CD4-positive, CD25-positive, alpha-beta regulatory T cell (primary cell): ENCODE measurements around the gene PARD6G. TPM values are rescaled to one million over a fixed set of nuclear protein-coding genes. Genes with fewer than 3 reads are reported as not detected.

Experiments used
- ATAC-seq, 2 donors: fragments of 150-1000 bp; cut with Tn5 transposase; one replicate each; pipeline ENCODE4 v1.10.0; 2021; ENCODE audit warnings: low read depth in 2 of 2, moderate number of reproducible peaks in 2 of 2, moderate library complexity in 1 of 2
- DNase-seq, 3 donors: peaks; one replicate each; pipeline versions ENCODE4 v3.0.0 to v3.0.0-alpha.2; 2012 to 2022; ENCODE audit warnings: mixed read lengths in 1 of 3
- H3K27ac ChIP-seq: one replicate; pipeline ENCODE4 v1.7.0; 2013; ENCODE audit warnings: mild to moderate bottlenecking, low read length; ENCODE audit not compliant: insufficient read depth, poor library complexity, severe bottlenecking
- H3K27me3 ChIP-seq: one replicate; pipeline ENCODE4 v1.7.0; 2013; ENCODE audit warnings: low read length; ENCODE audit not compliant: control insufficient read depth, insufficient read depth
- H3K36me3 ChIP-seq: one replicate; pipeline ENCODE4 v1.7.0; 2013; ENCODE audit warnings: mild to moderate bottlenecking, low read length, moderate library complexity; ENCODE audit not compliant: control insufficient read depth, insufficient read depth
- H3K4me1 ChIP-seq: 2 replicates; pipeline ENCODE4 v1.7.0; 2013; ENCODE audit warnings: mild to moderate bottlenecking, low read length; ENCODE audit not compliant: insufficient read depth, control insufficient read depth, poor library complexity, severe bottlenecking
- H3K4me3 ChIP-seq: one replicate; pipeline ENCODE4 v1.7.0; 2013; ENCODE audit warnings: low read depth, mild to moderate bottlenecking, low read length, moderate library complexity
- H3K9me3 ChIP-seq, 2 experiments: 1 replicate in 1 of 2; 2 replicates in 1 of 2; pipeline ENCODE4 v1.7.0; 2013; ENCODE audit warnings: low read length in 2 of 2, mild to moderate bottlenecking in 1 of 2, moderate library complexity in 1 of 2; ENCODE audit not compliant: control insufficient read depth in 2 of 2
- H3K27ac Mint-ChIP-seq, 3 donors: one replicate each; pipeline ENCODE4 v1.8.0; 2020 to 2022; ENCODE audit warnings: mild to moderate bottlenecking in 3 of 3, mixed read lengths in 3 of 3, moderate library complexity in 2 of 3
- H3K27me3 Mint-ChIP-seq: one replicate; pipeline ENCODE4 v1.8.0; 2022; ENCODE audit warnings: mild to moderate bottlenecking, mixed read lengths
- H3K36me3 Mint-ChIP-seq: one replicate; pipeline ENCODE4 v1.8.0; 2020; ENCODE audit warnings: mixed read lengths
- H3K4me1 Mint-ChIP-seq, 4 donors: one replicate each; pipeline ENCODE4 v1.8.0; 2020 to 2022; ENCODE audit warnings: mixed read lengths in 4 of 4, mild to moderate bottlenecking in 1 of 4
- H3K4me3 Mint-ChIP-seq, 4 donors: one replicate each; pipeline ENCODE4 v1.8.0; 2020 to 2022; ENCODE audit warnings: mild to moderate bottlenecking in 4 of 4, mixed read lengths in 4 of 4, moderate library complexity in 3 of 4
- H3K9me3 Mint-ChIP-seq, 7 donors: one replicate each; pipeline ENCODE4 v1.8.0; 2020 to 2022; ENCODE audit warnings: mixed read lengths in 7 of 7, mild to moderate bottlenecking in 3 of 7, moderate library complexity in 2 of 7
- polyA plus RNA-seq, 4 donors: library from polyadenylated mRNA; unstranded; fragments of 300-500 nt; fragmentation: Illumina TruSeq; gene quantifications; one replicate each; pipeline ENCODE4 v1.2.3, GENCODE V29; 2021
- total RNA-seq: library from RNA; stranded (reverse); gene quantifications from one replicate; pipeline ENCODE4 v1.2.3, GENCODE V29; 2022

The PARD6G gene
- total and polyA plus RNA-seq, 5 donors from 2014 or later, result 0.20 to 0.48 (median 0.39) TPM

DNA sequence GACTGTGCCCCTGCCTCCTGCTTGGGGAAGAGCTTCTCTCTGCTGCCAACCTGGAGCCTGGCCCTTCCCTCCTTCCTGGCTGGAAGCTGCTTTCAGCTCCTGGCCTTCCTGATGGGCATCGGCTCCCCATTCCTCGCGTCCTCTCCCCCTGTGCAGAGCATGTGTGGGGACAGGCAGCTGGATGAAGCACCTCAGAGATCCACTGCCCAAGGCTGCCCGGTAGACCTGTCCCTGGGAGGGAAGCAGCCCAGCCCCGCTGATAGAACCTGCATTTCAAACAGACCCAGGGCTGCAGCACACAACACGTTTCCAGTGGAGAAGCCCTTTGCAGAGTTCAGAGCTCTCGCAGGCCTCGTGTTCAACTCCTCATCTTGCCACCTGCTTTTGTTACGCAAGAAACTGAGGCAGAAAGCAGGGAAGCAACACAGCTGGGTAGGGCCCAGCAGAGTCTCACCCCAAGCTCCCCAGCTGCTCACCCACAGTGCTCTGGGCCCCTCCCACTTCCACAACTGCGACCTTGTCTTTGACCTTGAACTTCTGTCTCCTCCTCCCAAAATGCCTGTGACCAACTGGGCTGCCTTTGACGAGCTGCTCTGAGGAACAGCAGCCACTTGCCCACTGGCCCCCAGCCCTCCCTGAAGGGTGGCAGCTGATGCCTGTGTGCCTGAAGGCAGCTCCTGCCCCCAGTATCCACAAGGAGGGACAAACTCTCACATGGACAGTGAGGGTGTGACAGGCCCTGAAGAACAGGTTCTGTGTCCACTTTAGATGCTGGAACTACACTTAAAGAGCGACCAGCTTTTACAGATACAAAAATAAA, 65.5 kb downstream of the PARD6G start:
- no peak overlapping the region for H3K27ac Mint-ChIP-seq
- Histone ChIP-seq H3K4me1 (no peaks in the 10 kb centered on the region), H3K27me3 (no peaks in the 10 kb centered on the region), H3K36me3 (no peaks in the 10 kb centered on the region), H3K9me3 (no peaks in the 10 kb centered on the region), H3K4me3 (no peak overlapping the region), H3K27ac (no peak overlapping the region)
- H3K9me3 Mint-ChIP-seq, result peaks cover 0 to 2% (median 0%) of the 10 kb centered on the region in 7 donors
- no peak for DNase-seq
- peaks cover 0 to 6% (median under 1%) of the 10 kb centered on the region in 4 donors for H3K4me1 Mint-ChIP-seq
- H3K36me3 Mint-ChIP-seq, result no peaks in the 10 kb centered on the region
- no peaks in the 10 kb centered on the region for H3K27me3 Mint-ChIP-seq
- no peak for ATAC-seq
- no peak overlapping the region for H3K4me3 Mint-ChIP-seq

DNA sequence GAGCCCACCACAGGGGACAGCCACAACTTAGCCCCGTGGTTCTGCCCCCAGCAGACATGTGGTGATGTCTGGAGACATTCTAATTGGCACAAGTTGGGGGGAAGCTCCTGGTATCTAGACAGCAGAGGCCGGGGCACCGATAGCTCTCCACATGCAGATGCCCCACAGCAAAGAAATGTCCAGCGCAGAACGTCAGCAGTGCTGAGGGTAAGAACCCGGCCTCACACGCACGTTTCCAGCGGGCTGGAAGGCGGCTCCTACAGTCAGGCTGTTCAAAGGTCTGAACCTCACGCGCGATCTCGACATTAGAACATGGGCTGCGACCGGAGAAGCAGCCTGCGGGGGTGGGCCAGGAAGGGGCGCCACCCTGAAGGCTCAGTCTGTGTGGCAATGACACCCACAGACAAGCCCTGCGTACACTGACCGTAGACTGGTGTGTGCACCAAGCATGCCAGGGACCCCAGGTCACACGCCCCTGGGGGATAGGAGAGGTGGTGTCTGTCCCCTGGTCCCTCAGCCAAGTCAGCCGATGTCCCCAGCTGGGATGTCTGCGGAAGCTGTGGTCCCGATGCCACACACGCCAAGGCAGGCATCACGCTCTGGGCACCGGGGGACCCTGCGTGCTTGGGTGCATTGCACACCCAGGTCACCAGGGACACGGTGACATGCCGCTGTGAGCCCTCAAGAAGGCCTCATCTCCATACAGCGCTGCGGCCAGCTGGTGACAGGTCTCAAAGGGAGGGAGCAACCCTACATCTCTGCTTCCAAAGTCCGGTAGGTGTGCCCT, 66.3 kb downstream of the PARD6G start:
- Mint-ChIP-seq H3K4me3 (no peak overlapping the region), H3K36me3 (no peaks in the 10 kb centered on the region), H3K27ac (no peak overlapping the region), H3K9me3 (peaks cover 0 to 2% (median 0%) of the 10 kb centered on the region in 7 donors), H3K27me3 (peaks cover 6% of the 10 kb centered on the region), H3K4me1 (peaks cover 0 to 6% (median 2%) of the 10 kb centered on the region in 4 donors)
- Histone ChIP-seq H3K9me3 (no peaks in the 10 kb centered on the region), H3K27me3 (no peaks in the 10 kb centered on the region), H3K27ac (no peak overlapping the region), H3K4me3 (no peak overlapping the region), H3K4me1 (no peaks in the 10 kb centered on the region), H3K36me3 (no peaks in the 10 kb centered on the region)
- ATAC-seq (no peak), DNase-seq (no peak)

DNA sequence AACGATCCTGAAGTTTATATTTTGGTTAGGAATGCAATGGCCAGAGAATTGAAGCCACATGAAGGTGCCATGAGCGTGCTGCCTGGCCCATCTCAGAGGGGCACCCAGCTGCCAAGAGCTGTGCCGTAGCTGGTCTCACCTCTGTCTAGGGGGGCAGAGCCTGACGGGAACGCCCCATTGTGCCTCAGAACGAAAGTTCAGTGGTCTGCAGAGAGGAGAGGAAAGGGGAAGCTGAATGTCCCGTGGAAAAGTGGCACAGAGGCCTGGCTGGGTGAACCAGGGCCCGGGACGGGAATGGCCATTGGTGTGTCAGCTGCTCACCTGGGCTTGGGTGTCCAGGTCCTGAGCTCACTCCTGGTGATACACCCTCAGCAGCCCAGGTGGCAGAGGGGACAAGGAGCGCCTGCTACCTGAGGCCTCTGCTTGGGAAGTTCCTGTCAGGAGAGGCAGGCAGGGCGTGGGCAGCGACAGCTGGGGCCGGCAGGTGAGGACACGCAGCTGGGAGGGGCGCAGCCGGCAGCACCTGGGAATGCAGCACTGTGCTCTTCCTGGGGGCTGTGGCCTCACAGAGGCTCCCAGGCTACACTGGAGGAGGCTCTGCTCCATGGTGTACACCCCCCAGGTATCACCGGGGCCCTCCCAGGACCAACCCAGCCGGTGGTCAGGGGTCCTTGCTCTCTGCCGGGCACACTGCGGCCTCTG, 67.3 kb downstream of the PARD6G start:
- Histone ChIP-seq H3K9me3 (no peaks in the 10 kb centered on the region), H3K36me3 (no peaks in the 10 kb centered on the region), H3K27ac (no peak overlapping the region), H3K4me1 (no peaks in the 10 kb centered on the region), H3K4me3 (no peak overlapping the region), H3K27me3 (no peaks in the 10 kb centered on the region)
- Mint-ChIP-seq H3K9me3 (peaks cover 0 to 2% (median 0%) of the 10 kb centered on the region in 7 donors), H3K27me3 (peaks cover 12% of the 10 kb centered on the region), H3K4me1 (peaks cover 0 to 12% (median 11%) of the 10 kb centered on the region in 4 donors), H3K27ac (no peak overlapping the region), H3K36me3 (no peaks in the 10 kb centered on the region), H3K4me3 (no peak overlapping the region)
- no peak for DNase-seq
- ATAC-seq, result no peak

DNA sequence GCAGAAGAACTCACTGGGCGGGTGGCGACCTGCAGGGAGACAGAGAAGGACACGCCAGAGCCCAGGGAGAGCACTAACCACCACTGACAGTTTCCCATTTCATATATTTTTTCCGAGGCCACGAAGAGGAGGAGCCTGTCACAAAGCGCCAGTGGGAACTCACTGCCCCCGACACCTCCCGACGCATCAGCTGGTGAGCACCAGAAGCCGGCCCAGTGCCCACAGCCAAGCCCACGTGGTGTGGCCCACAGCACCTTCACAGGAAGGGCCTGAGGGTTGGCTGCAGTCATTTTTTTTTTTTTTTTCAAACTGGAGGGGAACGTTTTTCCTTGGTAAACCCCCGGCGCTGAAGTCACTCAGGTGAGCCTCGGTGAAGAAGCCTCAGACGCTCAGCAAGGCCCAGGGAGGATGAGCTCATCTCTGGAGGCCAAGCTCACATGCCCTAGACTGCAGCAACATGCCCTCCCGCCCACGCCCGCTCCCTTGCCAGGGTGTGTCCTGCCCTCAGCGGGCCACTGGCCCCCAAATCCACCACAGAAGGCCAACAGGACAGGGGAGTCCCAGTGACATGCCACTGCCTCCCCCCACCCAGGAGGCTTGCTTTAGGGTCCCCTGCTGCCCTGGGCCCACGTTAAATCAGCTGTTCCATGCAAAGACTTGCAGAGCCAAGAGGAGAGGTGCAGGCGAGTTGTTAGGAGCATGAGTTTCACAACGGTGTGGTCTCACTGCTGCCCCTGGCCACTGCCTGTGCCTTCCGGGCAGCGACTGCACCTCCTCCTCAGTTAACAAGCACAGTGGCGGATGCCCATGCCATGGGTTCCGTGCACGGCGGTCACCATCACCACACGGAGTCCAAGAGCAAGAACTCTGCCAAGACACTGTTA, 68.1 kb downstream of the PARD6G start:
- Histone ChIP-seq H3K4me3 (no peak overlapping the region), H3K27ac (no peak overlapping the region), H3K9me3 (no peaks in the 10 kb centered on the region), H3K4me1 (no peaks in the 10 kb centered on the region), H3K27me3 (no peaks in the 10 kb centered on the region), H3K36me3 (no peaks in the 10 kb centered on the region)
- Mint-ChIP-seq H3K27ac (peak overlapping the region in 1 of 3 donors; percentile 64), H3K4me3 (no peak overlapping the region), H3K4me1 (peaks cover 0 to 12% (median 12%) of the 10 kb centered on the region in 4 donors), H3K36me3 (no peaks in the 10 kb centered on the region), H3K9me3 (peaks cover 0 to 2% (median 0%) of the 10 kb centered on the region in 7 donors), H3K27me3 (peaks cover 12% of the 10 kb centered on the region)
- ATAC-seq, result no peak
- no peak for DNase-seq

DNA sequence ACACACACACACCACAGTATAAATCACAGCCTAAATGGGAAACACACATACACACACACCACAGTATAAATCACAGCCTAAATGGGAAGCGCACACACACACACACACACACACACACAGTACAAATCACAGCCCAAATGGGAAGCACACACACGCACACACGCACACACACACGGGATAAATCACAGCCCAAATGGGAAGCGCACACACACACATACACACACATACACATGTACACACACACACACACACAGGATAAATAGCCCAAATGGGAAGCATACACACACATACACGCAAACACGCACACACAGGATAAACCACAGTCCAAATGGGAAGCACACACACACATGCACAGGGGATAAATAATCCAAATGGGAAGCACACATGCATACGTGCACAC, 70.2 kb downstream of the PARD6G start:
- ATAC-seq, result no peak

DNA sequence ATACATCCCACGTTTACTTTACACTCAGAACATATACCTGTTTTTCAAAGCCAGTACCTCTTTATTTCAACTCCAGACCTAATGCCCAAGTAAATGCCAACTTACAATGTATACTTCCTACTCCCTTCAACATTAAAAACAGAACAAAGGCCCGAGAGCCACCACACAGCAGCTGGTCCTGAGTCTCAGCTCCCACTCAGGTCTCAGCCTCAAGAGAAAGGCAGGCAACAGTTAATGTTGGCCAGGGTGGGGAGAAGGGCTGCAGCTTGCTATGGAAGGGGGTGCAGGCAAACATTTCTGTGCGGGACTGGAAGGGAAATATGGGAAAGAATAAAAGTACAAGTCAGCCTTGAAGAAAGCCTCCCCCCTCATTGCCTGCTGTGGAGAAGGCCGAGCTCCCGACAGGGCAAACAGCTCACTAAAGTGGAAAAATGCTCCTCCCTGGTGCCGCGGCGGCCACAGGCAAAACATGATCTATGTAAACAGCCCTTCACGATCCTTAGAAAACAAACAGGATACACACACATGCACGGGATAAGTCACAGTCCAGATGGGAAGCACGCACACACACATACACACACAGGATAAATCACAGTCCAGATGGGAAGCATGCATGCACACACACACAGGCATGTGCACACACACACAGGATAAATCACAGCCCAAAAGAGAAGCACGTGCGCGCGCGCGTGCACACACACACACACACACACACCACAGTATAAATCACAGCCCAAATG, 70.8 kb downstream of the PARD6G start:
- H3K4me1 Mint-ChIP-seq, result peaks cover 0 to 14% (median 12%) of the 10 kb centered on the region in 4 donors
- ATAC-seq, result no peak

More for the DNA sequence above, 70.2 kb downstream of the PARD6G start:
- H3K9me3 Mint-ChIP-seq, result peaks cover 0 to 2% (median 0%) of the 10 kb centered on the region in 7 donors
- H3K4me3 Mint-ChIP-seq, result no peak overlapping the region
- no peak overlapping the region for H3K27ac ChIP-seq
- no peak overlapping the region for H3K27ac Mint-ChIP-seq
- H3K4me1 Mint-ChIP-seq, result peaks cover 0 to 12% (median 11%) of the 10 kb centered on the region in 4 donors
- no peaks in the 10 kb centered on the region for H3K4me1 ChIP-seq
- no peaks in the 10 kb centered on the region for H3K36me3 Mint-ChIP-seq
- H3K27me3 ChIP-seq, result no peaks in the 10 kb centered on the region
- peaks cover 21% of the 10 kb centered on the region for H3K27me3 Mint-ChIP-seq
- no peak for DNase-seq
- H3K4me3 ChIP-seq, result no peak overlapping the region
- no peaks in the 10 kb centered on the region for H3K36me3 ChIP-seq
- H3K9me3 ChIP-seq, result no peaks in the 10 kb centered on the region

More for the DNA sequence above, 70.8 kb downstream of the PARD6G start:
- Histone ChIP-seq H3K4me3 (no peak overlapping the region), H3K9me3 (no peaks in the 10 kb centered on the region), H3K27ac (no peak overlapping the region), H3K4me1 (no peaks in the 10 kb centered on the region), H3K27me3 (peaks cover 3% of the 10 kb centered on the region), H3K36me3 (no peaks in the 10 kb centered on the region)
- DNase-seq, result no peak
- Mint-ChIP-seq H3K27me3 (peaks cover 24% of the 10 kb centered on the region), H3K4me3 (no peak overlapping the region), H3K36me3 (no peaks in the 10 kb centered on the region), H3K27ac (peak overlapping the region in 1 of 3 donors; percentile 52), H3K9me3 (peaks cover 0 to 2% (median 0%) of the 10 kb centered on the region in 7 donors)
